Lower leg skin (tissue), 3 donors: Measurements from ENCODE around the gene PLXDC1.

ENCODE experiments used
- CTCF ChIP-seq, 3 donors: fragments of 450-650 bp; IDR thresholded peaks; one replicate each; pipeline ENCODE4 v1.5.1; 2016; ENCODE audit warnings: antibody characterized with exemption in 3 of 3, mild to moderate bottlenecking in 3 of 3, moderate library complexity in 2 of 3
- POLR2A ChIP-seq, 2 donors: fragments of 450-650 bp; IDR thresholded peaks; one replicate each; pipeline ENCODE4 v1.6.1; 2016 to 2017; ENCODE audit warnings: antibody characterized with exemption in 2 of 2, mild to moderate bottlenecking in 1 of 2, moderate library complexity in 1 of 2

GRCh38 chr17:39175695-39176093 is 24.3 kb upstream of the PLXDC1 start:
- TF ChIP-seq CTCF (IDR thresholded peaks at IDR 0.05) (no peak), POLR2A (IDR thresholded peaks at IDR 0.05) (no peak)
